HepG2 (cell line): ENCODE data around the gene NCF4. TPM values are rescaled to one million over a fixed set of nuclear protein-coding genes. Genes with fewer than 3 reads are reported as not detected.

Experiments
- ATAC-seq: fragments of 200-7000 bp; cut with Tn5 transposase; 3 replicates; pipeline ENCODE4 v1.9.1; 2020; ENCODE audit warnings: mild to moderate bottlenecking, moderate library complexity
- BruUV-seq: library from RNA; stranded (reverse); fragments of 400-500 nt; replicated peaks from 2 replicates; lab custom pipeline; 2021; lab: Mats Ljungman, UMichigan
- CTCF ChIA-PET: fragments of 300-600 bp; formaldehyde crosslinking; extraction: SDS; loops from one replicate; lab custom pipeline; 2021; ENCODE audit warnings: low total read pairs, inconsistent platforms, low intra/inter-chr PET ratio; lab: Yijun Ruan, JAX
- POLR2A ChIA-PET: fragments of 350-600 bp; sonication (Branson Sonifier 250); formaldehyde crosslinking; loops from one replicate; lab custom pipeline; 2020; ENCODE audit warnings: antibody characterized with exemption, inconsistent platforms; lab: Yijun Ruan, JAX
- DNase-seq: peaks from one replicate; pipeline ENCODE4 v3.0.0-alpha.2; 2015; ENCODE audit warnings: low spot score
- FAIRE-seq: peaks from 3 replicates; lab custom pipeline; 2011; peaks lifted over from hg19 to GRCh38; lab: Jason Lieb, UNC
- H2AFZ ChIP-seq: one replicate; pipeline ENCODE4 v1.6.1; 2011; ENCODE audit warnings: low read length, inconsistent platforms
- H3K27ac ChIP-seq: fragments of 300-600 bp; 3 replicates; pipeline ENCODE4 v1.8.0; 2011; ENCODE audit warnings: mixed run types, mild to moderate bottlenecking, mixed read lengths, low read length, inconsistent platforms; ENCODE audit not compliant: insufficient read depth; ENCODE audit errors: extremely low read length
- H3K27me3 ChIP-seq, 2 experiments: fragments of 200-600 bp in 1 of 2; 2 replicates in 1 of 2; 3 replicates in 1 of 2; pipeline versions ENCODE4 v1.6.0 to v1.8.0; 2011; ENCODE audit warnings: low read length in 2 of 2, mild to moderate bottlenecking in 2 of 2, moderate library complexity in 2 of 2, inconsistent platforms in 1 of 2; ENCODE audit not compliant: insufficient read depth in 2 of 2, control insufficient read depth in 1 of 2
- H3K36me3 ChIP-seq, 2 experiments: fragments of 200-600 bp in 1 of 2; replicated peaks in 1 of 2; 2 replicates in 1 of 2; 3 replicates in 1 of 2; pipeline versions ENCODE4 v1.5.1 to v1.8.0; 2011; ENCODE audit warnings: low read length in 2 of 2, inconsistent platforms in 1 of 2; ENCODE audit not compliant: insufficient read depth in 2 of 2, control insufficient read depth in 1 of 2
- H3K4me1 ChIP-seq: 2 replicates; pipeline ENCODE4 v1.5.1; 2012; ENCODE audit warnings: low read length, inconsistent platforms; ENCODE audit not compliant: insufficient read depth
- H3K4me2 ChIP-seq: 2 replicates; pipeline ENCODE4 v1.6.0; 2011; ENCODE audit warnings: low read depth, low read length, inconsistent platforms
- H3K4me3 ChIP-seq, 3 experiments: fragments of 200-600 bp in 1 of 3; sonication (generic), shearing (Covaris generic) in 1 of 3; replicated peaks in 1 of 3; 2 replicates each; pipeline ENCODE4 v1.5.1; 2011 to 2016; ENCODE audit warnings: low read length in 3 of 3, inconsistent platforms in 2 of 3, low read depth in 2 of 3, mild to moderate bottlenecking in 2 of 3, control low read depth in 1 of 3, mixed read lengths in 1 of 3; ENCODE audit not compliant: insufficient read depth in 1 of 3
- H3K79me2 ChIP-seq: one replicate; pipeline ENCODE4 v1.6.1; 2011; ENCODE audit warnings: low read length, inconsistent platforms; ENCODE audit not compliant: insufficient read depth
- H3K9ac ChIP-seq: 2 replicates; pipeline ENCODE4 v1.6.0; 2011; ENCODE audit warnings: mild to moderate bottlenecking, low read depth, low read length, inconsistent platforms; ENCODE audit not compliant: insufficient read depth
- H3K9me3 ChIP-seq: 2 replicates; pipeline ENCODE4 v1.5.1; 2012; ENCODE audit warnings: mild to moderate bottlenecking, low read length
- H4K20me1 ChIP-seq: 2 replicates; pipeline ENCODE4 v1.6.0; 2011; ENCODE audit warnings: inconsistent platforms, mild to moderate bottlenecking, low read length, moderate library complexity; ENCODE audit not compliant: insufficient read depth
- CC2D1A ChIP-seq: sonication (generic); formaldehyde crosslinking; IDR thresholded peaks from 2 replicates; pipeline ENCODE4 v1.8.1; 2023; ENCODE audit warnings: mild to moderate bottlenecking, missing genetic modification reagents
- FOXM1 ChIP-seq: sonication (generic); formaldehyde crosslinking; IDR thresholded peaks from 2 replicates; pipeline ENCODE4 v1.5.0; 2020; ENCODE audit warnings: missing genetic modification reagents
- KAT2B ChIP-seq: fragments of 150-350 bp; IDR thresholded peaks from 2 replicates; pipeline ENCODE4 v1.6.1; 2014; ENCODE audit warnings: low read depth, low read length, borderline replicate concordance
- KLF13 ChIP-seq: sonication (generic); formaldehyde crosslinking; IDR thresholded peaks from 2 replicates; pipeline ENCODE4 v1.4.0; 2020; ENCODE audit warnings: mild to moderate bottlenecking, missing genetic modification reagents
- KLF16 ChIP-seq, 2 experiments: sonication (generic) in 1 of 2; formaldehyde crosslinking in 1 of 2; IDR thresholded peaks; 2 replicates each; pipeline versions ENCODE4 v1.6.1 to v1.8.0; 2016 to 2023; ENCODE audit warnings: missing genetic modification reagents in 2 of 2, missing compliant biosample characterization in 1 of 2
- MED8 ChIP-seq: sonication (generic); formaldehyde crosslinking; IDR thresholded peaks from 2 replicates; pipeline ENCODE4 v1.8.1; 2023; ENCODE audit warnings: mild to moderate bottlenecking, missing genetic modification reagents; ENCODE audit not compliant: insufficient replicate concordance
- MNT ChIP-seq: fragments of 450-650 bp; IDR thresholded peaks from 2 replicates; pipeline ENCODE4 v1.6.1; 2016
- REST ChIP-seq, 2 experiments: IDR thresholded peaks; 2 replicates each; pipeline ENCODE4 v1.6.1; 2011 to 2012; ENCODE audit warnings: low read length in 2 of 2, borderline replicate concordance in 1 of 2, low read depth in 1 of 2, mild to moderate bottlenecking in 1 of 2, moderate library complexity in 1 of 2
- SNRNP70 ChIP-seq: fragments of 200-400 bp; formaldehyde crosslinking; IDR thresholded peaks from 2 replicates; pipeline ENCODE4 v1.6.1; 2017; ENCODE audit warnings: mild to moderate bottlenecking, low read depth, low read length, moderate library complexity
- ZEB1 ChIP-seq: IDR thresholded peaks from 2 replicates; pipeline ENCODE4 v1.6.1; 2012; ENCODE audit warnings: mild to moderate bottlenecking, low read depth, inconsistent platforms; ENCODE audit not compliant: insufficient replicate concordance
- ZFP90 ChIP-seq: sonication (generic); formaldehyde crosslinking; IDR thresholded peaks from 2 replicates; pipeline ENCODE4 v1.8.0; 2022; ENCODE audit warnings: missing genetic modification reagents, mild to moderate bottlenecking, inconsistent platforms, borderline replicate concordance
- ZNF570 ChIP-seq: sonication (generic); formaldehyde crosslinking; IDR thresholded peaks from 2 replicates; pipeline ENCODE4 v1.4.0; 2020; ENCODE audit warnings: mild to moderate bottlenecking, missing genetic modification reagents, borderline replicate concordance
- ZNF609 ChIP-seq: sonication (generic); formaldehyde crosslinking; IDR thresholded peaks from 2 replicates; pipeline ENCODE4 v1.4.0; 2020; ENCODE audit warnings: mild to moderate bottlenecking, missing genetic modification reagents, borderline replicate concordance
- ZNF672 ChIP-seq: sonication (generic); formaldehyde crosslinking; IDR thresholded peaks from 2 replicates; pipeline ENCODE4 v1.8.1; 2022; ENCODE audit warnings: missing genetic modification reagents
- ZNF724P ChIP-seq: sonication (generic); formaldehyde crosslinking; IDR thresholded peaks from 2 replicates; pipeline ENCODE4 v1.8.0; 2022; ENCODE audit warnings: missing genetic modification reagents, borderline replicate concordance
- ZNF878 ChIP-seq: sonication (generic); formaldehyde crosslinking; IDR thresholded peaks from 2 replicates; pipeline ENCODE4 v1.8.1; 2023; ENCODE audit warnings: mild to moderate bottlenecking, missing genetic modification reagents, moderate library complexity
- in situ Hi-C: cut with HindIII; loops from 2 replicates; pipeline ENCODE4 v1.10.0; 2017; ENCODE audit warnings: low pct_unique_long_range_greater_than_20kb; ENCODE audit not compliant: extremely low pct_ligation_motif_present
- intact Hi-C: fragments of 100-400 bp; cut with micrococcal nuclease; formaldehyde crosslinking; loops from one replicate; pipeline ENCODE4 v1.10.0; 2022; ENCODE audit not compliant: unreplicated experiment
- polyA plus RNA-seq, 8 experiments: library from polyadenylated mRNA; depleted of rRNA in 3 of 8; stranded (reverse) in 7 of 8; unstranded in 1 of 8; fragments of >200 nt; fragmentation: Illumina TruSeq in 4 of 8; extraction: Trizol in 4 of 8; gene quantifications; 2 replicates each; pipeline versions ENCODE4 v1.2.1 to v1.2.3, GENCODE V29; 2011 to 2016; ENCODE audit warnings: low read depth in 4 of 8, missing spikeins in 1 of 8, mixed read lengths in 1 of 8; ENCODE audit not compliant: insufficient read depth in 1 of 8
- total RNA-seq, 5 experiments: library from RNA; depleted of rRNA; stranded (reverse); fragments of >200 nt; fragmentation: Illumina TruSeq; extraction: Trizol; gene quantifications; 2 replicates each; pipeline ENCODE4 v1.2.3, GENCODE V29; 2016; ENCODE audit warnings: low read depth in 1 of 5

NCF4 gene
- total and polyA plus RNA-seq, 2 of the 13 experiments (the other 11 are each of a cell fraction or from before 2014, with no cell fraction given): not detected

DNA sequence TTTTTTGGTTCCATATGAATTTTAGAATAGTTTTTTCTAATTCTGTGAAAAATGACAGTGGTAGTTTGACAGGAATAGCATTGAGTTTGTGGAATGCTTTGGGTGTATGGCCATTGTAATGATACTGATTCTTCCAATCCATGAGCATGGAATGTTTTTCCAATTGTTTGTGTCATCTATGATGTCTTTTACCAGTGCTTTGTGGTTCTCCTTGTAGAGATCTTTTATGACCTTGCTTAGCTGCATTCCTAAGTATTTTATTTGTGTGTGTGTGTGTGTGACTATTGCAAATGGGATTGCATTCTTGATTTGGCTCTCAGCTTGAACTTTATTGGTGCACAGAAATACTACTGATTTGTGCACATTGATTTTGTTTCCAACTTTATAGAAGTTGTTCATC, 49.7 kb downstream of the NCF4 start:
- CTCF ChIA-PET: no interaction called here
- no TSS peak for BruUV-seq
- no peak for FAIRE-seq
- TF ChIP-seq SNRNP70 (no peak), MNT (no peak), ZNF878 (no peak), ZNF672 (no peak), ZFP90 (no peak), ZNF609 (no peak), MED8 (CRISPR knock-in tag) (no peak), ZEB1 (no peak), KLF13 (CRISPR knock-in tag) (no peak), FOXM1 (CRISPR knock-in tag) (no peak), KLF16 (CRISPR knock-in tag; IDR thresholded peaks at IDR 0.05) (no peak), REST (IDR thresholded peaks at IDR 0.05; ENCODE audit: borderline replicate concordance in 1 of 2, low read depth in 1 of 2, low read length in 2 of 2) (no peak), KAT2B (no peak), ZNF570 (CRISPR knock-in tag) (no peak), CC2D1A (CRISPR knock-in tag) (no peak), ZNF724P (CRISPR knock-in tag) (no peak)

More for the DNA sequence above, 49.7 kb downstream of the NCF4 start:
- H3K36me3 ChIP-seq: no peaks in the 10 kb centered on the region
- no peak overlapping the region for H3K4me3 ChIP-seq
- no peaks in the 10 kb centered on the region for H3K4me1 ChIP-seq
- intact Hi-C loops: no loop called here
- peaks cover 5 to 24% of the 10 kb centered on the region in 2 experiments; a peak in 4 of 5 replicates for H3K27me3 ChIP-seq
- in situ Hi-C loops: no loop called here
- POLR2A ChIA-PET: no interaction called here
- no peak overlapping the region for H3K9ac ChIP-seq
- H4K20me1 ChIP-seq: no peaks in the 10 kb centered on the region
- DNase-seq (no peak), ATAC-seq (no peak)
- H3K4me2 ChIP-seq: no peak overlapping the region
- H3K9me3 ChIP-seq: no peaks in the 10 kb centered on the region
- no peaks in the 10 kb centered on the region for H3K79me2 ChIP-seq
- H3K27ac ChIP-seq: no peak overlapping the region
- no peak overlapping the region for H2AFZ ChIP-seq
